Endodermal cell (in vitro differentiated cells): ENCODE results near the gene EPHA6. TPM values are rescaled to one million over a fixed set of nuclear protein-coding genes. Genes with fewer than 3 reads are reported as not detected.

Experiments used
- DNase-seq: peaks from one replicate; pipeline ENCODE4 v3.0.0-alpha.2; 2017
- H3K27ac ChIP-seq: 2 replicates; pipeline ENCODE4 v1.5.1; 2013; ENCODE audit warnings: mild to moderate bottlenecking, low read depth, low read length, moderate library complexity
- H3K27me3 ChIP-seq: 2 replicates; pipeline ENCODE4 v1.6.1; 2013; ENCODE audit warnings: mild to moderate bottlenecking, low read length, moderate library complexity; ENCODE audit not compliant: insufficient read depth, control insufficient read depth, poor library complexity, severe bottlenecking
- H3K36me3 ChIP-seq: 2 replicates; pipeline ENCODE4 v1.7.0; 2013; ENCODE audit warnings: mild to moderate bottlenecking, low read length, moderate library complexity; ENCODE audit not compliant: control insufficient read depth, insufficient read depth
- H3K4me1 ChIP-seq: one replicate; pipeline ENCODE4 v1.7.0; 2013; ENCODE audit warnings: low read length; ENCODE audit not compliant: control insufficient read depth, insufficient read depth
- H3K4me3 ChIP-seq: 2 replicates; pipeline ENCODE4 v1.5.1; 2013; ENCODE audit warnings: mild to moderate bottlenecking, low read length, moderate library complexity
- H3K9ac ChIP-seq: 2 replicates; pipeline ENCODE4 v1.6.1; 2013; ENCODE audit warnings: mild to moderate bottlenecking, low read length, moderate library complexity; ENCODE audit not compliant: poor library complexity, severe bottlenecking; ENCODE audit errors: extremely low read depth
- H3K9me3 ChIP-seq: 2 replicates; pipeline ENCODE4 v1.6.1; 2013; ENCODE audit warnings: mild to moderate bottlenecking, low read length, moderate library complexity; ENCODE audit not compliant: control insufficient read depth
- H3K27ac Mint-ChIP-seq: 2 replicates; pipeline ENCODE4 v1.8.0; 2020; ENCODE audit warnings: mixed read lengths
- H3K27me3 Mint-ChIP-seq: 2 replicates; pipeline ENCODE4 v1.8.0; 2021; ENCODE audit warnings: mild to moderate bottlenecking, mixed read lengths; ENCODE audit not compliant: insufficient read depth
- H3K36me3 Mint-ChIP-seq: 2 replicates; pipeline ENCODE4 v1.8.0; 2020; ENCODE audit warnings: low read depth, mixed read lengths
- H3K4me1 Mint-ChIP-seq: 2 replicates; pipeline ENCODE4 v1.8.0; 2020; ENCODE audit warnings: mixed read lengths
- H3K4me3 Mint-ChIP-seq: 2 replicates; pipeline ENCODE4 v1.8.0; 2020; ENCODE audit warnings: mild to moderate bottlenecking, moderate library complexity, mixed read lengths
- H3K9me3 Mint-ChIP-seq: 2 replicates; pipeline ENCODE4 v1.8.0; 2020; ENCODE audit warnings: mild to moderate bottlenecking, mixed read lengths
- CTCF ChIP-seq: fragments of 200-600 bp; sonication (generic); conservative IDR thresholded peaks from 2 replicates; pipeline ENCODE4 v1.5.0; 2021; ENCODE audit warnings: antibody characterized with exemption, mild to moderate bottlenecking
- WGBS, 2 experiments: methylation state at CpG; one replicate each; pipeline versions ENCODE4 v1.1.5 to v1.1.7; 2013; ENCODE audit warnings: missing lambda C conversion rate in 2 of 2, mixed read lengths in 1 of 2; ENCODE audit not compliant: insufficient coverage in 1 of 2, insufficient read length in 1 of 2; 5-methylcytosine and 5-hydroxymethylcytosine counted together
- total RNA-seq, 2 donors: library from RNA; stranded (reverse); fragmentation: NEBNext Ultra II Directional in 1 of 2; extraction: Animal tissue kit (Norgen Biotek cat#: 25700) in 1 of 2; gene quantifications; 2 replicates in 1 of 2; 3 replicates in 1 of 2; pipeline ENCODE4 v1.2.1, GENCODE V29; 2021

Gene EPHA6
- total RNA-seq, 2 donors from 2014 or later: 4.6 to 12.2 TPM

- no peaks in the 10 kb centered on the region for H3K36me3 Mint-ChIP-seq
- no peak overlapping the region for H3K27ac Mint-ChIP-seq
- TF ChIP-seq CTCF: no peak
- WGBS, 2 experiments: 79 to 100% methylated on average over 3 to 5 of the region's 5 CpGs
- H3K4me1 ChIP-seq: no peaks in the 10 kb centered on the region
- no peaks in the 10 kb centered on the region for H3K36me3 ChIP-seq
- no peaks in the 10 kb centered on the region for H3K27me3 ChIP-seq
- H3K9me3 Mint-ChIP-seq: peaks cover 8% of the 10 kb centered on the region
- no peak overlapping the region for H3K27ac ChIP-seq
- H3K4me1 Mint-ChIP-seq: peaks cover 14% of the 10 kb centered on the region
- no peak for DNase-seq
- H3K4me3 ChIP-seq: no peak overlapping the region
- no peak overlapping the region for H3K9ac ChIP-seq
- H3K4me3 Mint-ChIP-seq: no peak overlapping the region
- H3K9me3 ChIP-seq: no peaks in the 10 kb centered on the region
- H3K27me3 Mint-ChIP-seq: no peaks in the 10 kb centered on the region
Observed at GRCh38 chr3:97665896-97666295, 851.5 kb downstream of the EPHA6 start.

- Mint-ChIP-seq H3K9me3 (peaks cover 2% of the 10 kb centered on the region), H3K4me1 (peaks cover 13% of the 10 kb centered on the region), H3K27ac (no peak overlapping the region), H3K4me3 (no peak overlapping the region), H3K27me3 (no peaks in the 10 kb centered on the region), H3K36me3 (no peaks in the 10 kb centered on the region)
- TF ChIP-seq CTCF: no peak
- Histone ChIP-seq H3K9ac (no peak overlapping the region), H3K4me3 (no peak overlapping the region), H3K9me3 (no peaks in the 10 kb centered on the region), H3K36me3 (no peaks in the 10 kb centered on the region), H3K27me3 (no peaks in the 10 kb centered on the region), H3K4me1 (no peaks in the 10 kb centered on the region), H3K27ac (no peak overlapping the region)
- WGBS, 2 experiments: 96 to 100% methylated on average over 2 to 4 of the region's 4 CpGs
- DNase-seq: no peak
Observed at GRCh38 chr3:97670952-97671351, 856.6 kb downstream of the EPHA6 start.

GRCh38 chr3:97673357-97673997, 859.1 kb downstream of the EPHA6 start:
- no peaks in the 10 kb centered on the region for H3K27me3 ChIP-seq
- H3K4me3 ChIP-seq: no peak overlapping the region
- H3K9ac ChIP-seq: no peak overlapping the region
- no peaks in the 10 kb centered on the region for H3K36me3 ChIP-seq
- H3K4me1 ChIP-seq: no peaks in the 10 kb centered on the region
- H3K9me3 ChIP-seq: no peaks in the 10 kb centered on the region
- no peak overlapping the region for H3K27ac ChIP-seq
- no peak for DNase-seq
- 96 to 100% methylated on average over 1 to 3 of the region's 3 CpGs for WGBS, 2 experiments
- Mint-ChIP-seq H3K36me3 (no peaks in the 10 kb centered on the region), H3K4me3 (no peak overlapping the region), H3K27me3 (no peaks in the 10 kb centered on the region), H3K27ac (no peak overlapping the region), H3K9me3 (no peaks in the 10 kb centered on the region), H3K4me1 (peaks cover 7% of the 10 kb centered on the region)
- TF ChIP-seq CTCF: no peak
